SK-MEL-5 (cell line): ENCODE data around the gene ARMC9. TPM values are rescaled to one million over a fixed set of nuclear protein-coding genes. Genes with fewer than 3 reads are reported as not detected.
"Not testable (repeated sequence)": the region's sequence is repeated elsewhere in the genome, so short reads cannot be mapped to it uniquely, and the experiment has no call there.

Experiments
- DNase-seq: peaks from one replicate; pipeline ENCODE4 v3.0.0-alpha.2; 2016; ENCODE audit warnings: low read depth, low spot score
- in situ Hi-C: cut with HindIII; loops from 2 replicates; pipeline ENCODE4 v1.10.0; 2016; ENCODE audit warnings: low sequenced_read_pairs, high pct_unique_total_duplicates, low pct_unique_long_range_greater_than_20kb
- total RNA-seq: library from RNA; depleted of rRNA; stranded (reverse); fragments of >200 nt; shearing (Covaris generic); gene quantifications from 2 replicates; pipeline ENCODE4 v1.2.3, GENCODE V29; 2014

The ARMC9 gene
- total RNA-seq, 1 experiment from 2014 or later, result 23.0 TPM

- in situ Hi-C loops, result no loop called here
- no peak for DNase-seq
Measured at GRCh38 chr2:231293163-231293562, 94.7 kb downstream of the ARMC9 start.

GRCh38 chr2:231294116-231294515, 95.7 kb downstream of the ARMC9 start:
- no peak for DNase-seq
- in situ Hi-C loops, result no loop called here

GRCh38 chr2:231294571-231295362, 96.3 kb downstream of the ARMC9 start:
- in situ Hi-C loops, result no loop called here
- DNase-seq, result peak; percentile 9

- DNase-seq, result no peak
- in situ Hi-C loops, result no loop called here
Measured at GRCh38 chr2:231295363-231295655, 96.9 kb downstream of the ARMC9 start.

- in situ Hi-C loops, result no loop called here
- no peak for DNase-seq
Measured at GRCh38 chr2:231296401-231296974, 98.1 kb downstream of the ARMC9 start.

- DNase-seq, result peak; percentile 82
- in situ Hi-C loops, result no loop called here
Measured at GRCh38 chr2:231297108-231297908, 98.9 kb downstream of the ARMC9 start.

GRCh38 chr2:231298091-231298490, 99.7 kb downstream of the ARMC9 start:
- in situ Hi-C loops, result no loop called here
- no peak for DNase-seq

GRCh38 chr2:231299267-231299666, 100.8 kb downstream of the ARMC9 start:
- in situ Hi-C loops, result no loop called here
- DNase-seq, result no peak

GRCh38 chr2:231300020-231300721, 101.7 kb downstream of the ARMC9 start:
- no peak for DNase-seq
- in situ Hi-C loops, result no loop called here

GRCh38 chr2:231300722-231301076, 102.3 kb downstream of the ARMC9 start:
- in situ Hi-C loops, result no loop called here
- DNase-seq, result no peak

GRCh38 chr2:231304259-231304658, 105.8 kb downstream of the ARMC9 start:
- in situ Hi-C loops, DNase-seq: not testable (repeated sequence)

- in situ Hi-C loops, result no loop called here
- DNase-seq, result no peak
Measured at GRCh38 chr2:231305221-231305620, 106.8 kb downstream of the ARMC9 start.

- in situ Hi-C loops, result no loop called here
- no peak for DNase-seq
Measured at GRCh38 chr2:231306791-231307393, 108.5 kb downstream of the ARMC9 start.

GRCh38 chr2:231308219-231308618, 109.8 kb downstream of the ARMC9 start:
- in situ Hi-C loops, result no loop called here
- DNase-seq, result no peak

- in situ Hi-C loops, result no loop called here
- no peak for DNase-seq
Measured at GRCh38 chr2:231308631-231309428, 110.4 kb downstream of the ARMC9 start.

- DNase-seq, result no peak
- in situ Hi-C loops, result no loop called here
Measured at GRCh38 chr2:231312066-231312465, 113.6 kb downstream of the ARMC9 start.

GRCh38 chr2:231315896-231316295, 117.5 kb downstream of the ARMC9 start:
- in situ Hi-C loops, result no loop called here
- DNase-seq, result no peak
